Measurements from ENCODE around the gene HABP2.

HABP2 gene

DNA sequence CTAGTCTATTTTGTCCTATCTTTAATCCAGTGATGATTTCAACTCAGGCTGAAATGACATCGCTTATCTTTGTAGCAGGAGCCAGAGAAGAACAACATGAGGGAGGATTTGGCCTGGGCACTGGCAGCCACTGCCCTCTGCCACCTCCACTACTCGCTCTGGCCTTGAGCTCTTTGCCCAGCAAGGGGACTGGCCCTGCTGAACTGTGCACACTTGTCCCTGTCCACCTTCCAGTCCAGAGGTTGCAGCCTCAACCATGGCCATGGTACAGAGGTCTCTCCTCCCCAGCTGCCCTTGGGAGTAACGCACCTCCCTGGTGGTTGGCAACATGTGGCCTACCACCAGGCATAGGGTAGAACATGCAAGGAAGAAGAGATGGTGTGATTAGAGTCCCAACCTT, 8.4 kb downstream of the HABP2 start:
- DNase-seq (ENCODE audit: low read depth): no peak
- TF ChIP-seq, protein P1, sequence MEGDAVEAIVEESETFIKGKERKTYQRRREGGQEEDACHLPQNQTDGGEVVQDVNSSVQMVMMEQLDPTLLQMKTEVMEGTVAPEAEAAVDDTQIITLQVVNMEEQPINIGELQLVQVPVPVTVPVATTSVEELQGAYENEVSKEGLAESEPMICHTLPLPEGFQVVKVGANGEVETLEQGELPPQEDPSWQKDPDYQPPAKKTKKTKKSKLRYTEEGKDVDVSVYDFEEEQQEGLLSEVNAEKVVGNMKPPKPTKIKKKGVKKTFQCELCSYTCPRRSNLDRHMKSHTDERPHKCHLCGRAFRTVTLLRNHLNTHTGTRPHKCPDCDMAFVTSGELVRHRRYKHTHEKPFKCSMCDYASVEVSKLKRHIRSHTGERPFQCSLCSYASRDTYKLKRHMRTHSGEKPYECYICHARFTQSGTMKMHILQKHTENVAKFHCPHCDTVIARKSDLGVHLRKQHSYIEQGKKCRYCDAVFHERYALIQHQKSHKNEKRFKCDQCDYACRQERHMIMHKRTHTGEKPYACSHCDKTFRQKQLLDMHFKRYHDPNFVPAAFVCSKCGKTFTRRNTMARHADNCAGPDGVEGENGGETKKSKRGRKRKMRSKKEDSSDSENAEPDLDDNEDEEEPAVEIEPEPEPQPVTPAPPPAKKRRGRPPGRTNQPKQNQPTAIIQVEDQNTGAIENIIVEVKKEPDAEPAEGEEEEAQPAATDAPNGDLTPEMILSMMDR (conservative IDR thresholded peaks at IDR 0.05; ENCODE audit: low read depth, low read length): no peak
- H3K4me3 ChIP-seq (ENCODE audit: low read length): no peak overlapping the region

DNA sequence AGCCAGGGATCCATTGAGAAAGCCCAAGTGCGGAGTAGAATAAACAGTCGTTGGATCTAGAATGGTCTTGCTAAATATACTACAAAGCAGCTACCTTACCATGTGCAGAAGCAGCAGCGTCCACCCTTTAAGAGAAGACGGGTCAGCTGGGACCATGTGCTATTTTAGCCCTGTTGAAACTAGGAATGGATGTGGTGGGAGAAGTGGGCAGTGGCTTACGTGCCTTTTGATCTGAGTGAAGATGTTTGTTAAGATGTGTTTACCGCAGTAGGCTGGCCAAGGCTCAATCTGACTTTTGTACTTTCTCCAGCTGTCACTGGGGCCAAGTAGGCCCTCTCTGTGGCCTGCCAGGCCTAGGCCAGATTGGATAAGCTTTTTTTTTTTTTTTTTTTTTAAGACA, 9.2 kb downstream of the HABP2 start:
- H3K4me3 ChIP-seq (ENCODE audit: low read length): no peak overlapping the region
- no peak for DNase-seq (ENCODE audit: low read depth)
- TF ChIP-seq, protein P1 (conservative IDR thresholded peaks at IDR 0.05; ENCODE audit: low read depth, low read length): no peak

DNA sequence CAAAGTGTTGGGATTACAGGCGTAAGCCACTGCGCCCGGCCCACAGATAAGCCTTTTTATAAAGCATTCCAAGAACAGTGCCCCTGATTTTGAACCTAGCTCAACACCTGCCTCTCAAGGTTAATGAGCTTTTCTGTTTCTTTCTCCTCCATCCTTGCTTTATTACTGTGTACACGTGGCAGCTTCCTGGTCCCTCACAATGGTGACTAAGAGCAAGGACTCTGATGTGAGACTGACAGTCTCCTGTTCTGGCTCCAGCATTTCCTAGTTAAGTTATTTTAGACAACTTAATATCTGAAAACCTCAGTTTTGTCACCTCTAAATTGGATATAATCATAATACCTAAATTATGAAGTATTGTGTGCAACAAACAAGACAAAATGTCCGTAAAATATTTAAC, 9.9 kb downstream of the HABP2 start:
- no peak overlapping the region for H3K4me3 ChIP-seq (ENCODE audit: low read length)
- no peak for DNase-seq (ENCODE audit: low read depth)
- TF ChIP-seq, protein P1 (conservative IDR thresholded peaks at IDR 0.05; ENCODE audit: low read depth, low read length): no peak

DNA sequence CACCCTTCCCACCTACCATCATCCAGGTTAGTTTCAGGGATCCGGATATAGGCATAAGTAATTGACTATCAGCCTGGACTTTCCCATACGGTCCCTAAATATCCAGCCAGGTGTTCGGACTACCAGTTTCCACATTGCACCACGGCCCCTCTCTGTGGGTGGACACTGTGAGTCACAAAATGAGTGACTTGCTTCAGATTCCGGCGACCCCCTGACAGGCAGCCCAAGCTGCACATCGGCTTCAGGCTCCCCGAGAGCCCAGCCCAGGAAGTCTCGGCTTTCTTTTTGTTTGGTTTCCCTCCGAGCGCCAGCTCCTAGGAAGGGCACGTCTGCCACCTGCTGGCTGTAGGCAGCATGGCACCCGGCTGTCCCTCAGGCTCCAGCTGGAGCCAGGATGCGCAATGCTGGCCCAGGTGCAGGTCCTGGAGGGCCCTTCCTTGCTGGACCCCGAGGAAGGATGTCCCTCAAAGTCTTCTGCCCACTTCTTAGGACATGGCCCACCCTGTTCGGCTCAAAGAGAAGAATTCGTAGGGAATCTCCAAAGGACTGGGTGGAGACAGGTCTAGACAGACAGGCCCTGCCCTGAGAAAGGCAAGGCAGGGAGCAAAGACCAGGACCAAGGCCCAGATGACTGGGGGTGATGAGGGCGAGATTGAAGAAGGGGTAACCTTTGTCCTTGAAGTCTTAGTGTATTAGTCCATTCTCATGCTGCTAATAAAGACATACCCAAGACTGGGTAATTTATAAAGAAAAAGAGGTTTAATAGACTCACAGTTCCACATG, 10.6 kb downstream of the HABP2 start:
- TF ChIP-seq, protein P1 (conservative IDR thresholded peaks at IDR 0.05; ENCODE audit: low read depth, low read length): peak; percentile 99
- no peak for DNase-seq (ENCODE audit: low read depth)
- H3K4me3 ChIP-seq (ENCODE audit: low read length): peak overlapping the region; percentile 42

DNA sequence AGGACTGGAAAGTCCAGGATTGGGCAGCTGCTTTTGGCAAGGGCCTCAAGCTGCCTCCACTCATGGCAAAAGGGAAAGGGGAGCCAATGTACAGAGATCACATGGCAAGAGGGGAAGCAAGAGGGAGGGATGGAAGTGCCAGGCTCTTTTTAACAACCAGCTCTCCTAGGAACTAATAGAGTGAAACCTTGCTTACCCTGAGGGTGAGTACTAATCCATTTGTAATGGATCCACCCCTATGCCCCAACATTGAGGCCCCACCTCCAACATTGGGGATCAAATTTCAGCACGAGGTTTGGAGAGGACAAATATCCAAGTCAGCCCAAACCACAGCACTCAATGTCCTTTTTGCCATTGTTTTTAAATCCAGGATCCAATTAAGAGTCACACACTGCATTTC, 12.5 kb downstream of the HABP2 start:
- DNase-seq (ENCODE audit: low read depth): no peak
- TF ChIP-seq, protein P1 (conservative IDR thresholded peaks at IDR 0.05; ENCODE audit: low read depth, low read length): no peak

DNA sequence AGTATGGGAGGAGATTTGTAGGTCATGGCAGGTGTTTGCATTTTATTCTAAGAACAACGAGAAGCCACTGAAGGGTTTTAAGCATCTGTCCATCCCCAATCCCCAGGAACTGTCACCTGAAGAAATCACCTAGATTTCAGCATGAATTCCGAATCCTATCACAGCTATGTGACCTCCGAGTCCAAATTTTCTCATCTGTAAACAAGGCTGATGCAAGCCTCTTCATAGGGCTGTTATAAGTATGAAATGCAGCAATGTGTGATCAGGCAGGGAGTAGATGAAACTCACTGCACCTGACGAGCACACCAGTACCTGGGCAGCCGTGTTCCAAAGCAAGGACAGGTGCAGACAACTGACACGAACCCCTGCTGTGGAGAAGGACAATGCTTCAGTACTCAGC, 14.0 kb downstream of the HABP2 start:
- TF ChIP-seq, protein P1 (conservative IDR thresholded peaks at IDR 0.05; ENCODE audit: low read depth, low read length): no peak

More for the DNA sequence above, 12.5 kb downstream of the HABP2 start:
- H3K4me3 ChIP-seq (ENCODE audit: low read length): no peak overlapping the region

DNA sequence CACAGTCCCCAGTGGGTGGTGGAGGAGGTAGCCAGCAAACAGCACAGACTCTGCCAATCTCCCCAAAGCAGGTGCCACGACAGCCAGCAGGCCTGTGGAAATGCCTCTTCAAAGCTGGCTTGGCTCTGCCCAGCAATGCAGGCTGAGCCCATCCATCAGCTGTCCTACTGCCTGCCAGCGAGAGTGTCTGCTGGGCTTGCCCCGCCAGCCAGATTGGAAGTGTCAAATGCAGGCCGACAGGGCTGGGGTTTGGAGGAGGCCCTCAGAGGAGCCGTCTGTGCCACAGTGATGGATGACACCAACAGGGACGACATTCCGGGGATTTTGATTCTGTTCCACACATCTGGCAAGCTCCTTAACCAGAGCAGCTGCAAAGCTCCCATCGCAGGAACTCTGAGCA, 16.7 kb downstream of the HABP2 start:
- no peak for DNase-seq (ENCODE audit: low read depth)
- TF ChIP-seq, protein P1 (conservative IDR thresholded peaks at IDR 0.05; ENCODE audit: low read depth, low read length): no peak
- H3K4me3 ChIP-seq (ENCODE audit: low read length): no peak overlapping the region

More for the DNA sequence above, 14.0 kb downstream of the HABP2 start:
- no peak for DNase-seq (ENCODE audit: low read depth)
- H3K4me3 ChIP-seq (ENCODE audit: low read length): no peak overlapping the region
